Hematopoietic multipotent progenitor cell treated with erythropoietin and hydrocortisone succinate and interleukin-3 and kit ligand, for 8 days (in vitro differentiated cells): ENCODE data around the gene ADD2.

Experiments used
- DNase-seq: peaks from one replicate; pipeline ENCODE4 v3.0.0-alpha.2; 2015

ADD2 gene

GRCh38 chr2:70718736-70719135 lies 49.3 kb downstream of the ADD2 start:
- no peak for DNase-seq

- DNase-seq, result no peak
Measured at GRCh38 chr2:70718241-70718640, 49.8 kb downstream of the ADD2 start.

- peak; percentile 98 for DNase-seq
Measured at GRCh38 chr2:70717431-70718038, 50.5 kb downstream of the ADD2 start.

GRCh38 chr2:70716951-70717350 lies 51.0 kb downstream of the ADD2 start:
- DNase-seq, result peak; percentile 32

GRCh38 chr2:70716131-70716743 lies 51.8 kb downstream of the ADD2 start:
- peak; percentile 63 for DNase-seq

GRCh38 chr2:70715071-70715985 lies 52.7 kb downstream of the ADD2 start:
- DNase-seq, result no peak

- DNase-seq, result no peak
Measured at GRCh38 chr2:70714141-70714905, 53.7 kb downstream of the ADD2 start.

GRCh38 chr2:70712916-70713315 lies 55.1 kb downstream of the ADD2 start:
- no peak for DNase-seq

GRCh38 chr2:70711191-70711590 lies 56.8 kb downstream of the ADD2 start:
- DNase-seq, result no peak

- no peak for DNase-seq
Measured at GRCh38 chr2:70710038-70710690, 57.8 kb downstream of the ADD2 start.

GRCh38 chr2:70709275-70710037 lies 58.5 kb downstream of the ADD2 start:
- DNase-seq, result peak; percentile 21

GRCh38 chr2:70708376-70709199 lies 59.4 kb downstream of the ADD2 start:
- peak; percentile 32 for DNase-seq

- DNase-seq, result no peak
Measured at GRCh38 chr2:70707706-70708105, 60.3 kb downstream of the ADD2 start.

- DNase-seq, result no peak
Measured at GRCh38 chr2:70706026-70706795, 61.8 kb downstream of the ADD2 start.

GRCh38 chr2:70705160-70705850 lies 62.7 kb downstream of the ADD2 start:
- DNase-seq, result no peak

- peak; percentile 27 for DNase-seq
Measured at GRCh38 chr2:70703900-70704549, 64.0 kb downstream of the ADD2 start.

- DNase-seq, result no peak
Measured at GRCh38 chr2:70702711-70703395, 65.1 kb downstream of the ADD2 start.

GRCh38 chr2:70698847-70699246 lies 69.2 kb downstream of the ADD2 start:
- no peak for DNase-seq
